Activated CD8-positive, alpha-beta memory T cell treated with anti-CD3 and anti-CD28 coated beads for 4 hours (primary cell): ENCODE measurements around the gene STRN3.

Experiments used
- DNase-seq, 2 donors: peaks; one replicate each; pipeline ENCODE4 v3.0.0-alpha.2; 2020; ENCODE audit warnings: low read depth in 2 of 2

STRN3 gene

DNA sequence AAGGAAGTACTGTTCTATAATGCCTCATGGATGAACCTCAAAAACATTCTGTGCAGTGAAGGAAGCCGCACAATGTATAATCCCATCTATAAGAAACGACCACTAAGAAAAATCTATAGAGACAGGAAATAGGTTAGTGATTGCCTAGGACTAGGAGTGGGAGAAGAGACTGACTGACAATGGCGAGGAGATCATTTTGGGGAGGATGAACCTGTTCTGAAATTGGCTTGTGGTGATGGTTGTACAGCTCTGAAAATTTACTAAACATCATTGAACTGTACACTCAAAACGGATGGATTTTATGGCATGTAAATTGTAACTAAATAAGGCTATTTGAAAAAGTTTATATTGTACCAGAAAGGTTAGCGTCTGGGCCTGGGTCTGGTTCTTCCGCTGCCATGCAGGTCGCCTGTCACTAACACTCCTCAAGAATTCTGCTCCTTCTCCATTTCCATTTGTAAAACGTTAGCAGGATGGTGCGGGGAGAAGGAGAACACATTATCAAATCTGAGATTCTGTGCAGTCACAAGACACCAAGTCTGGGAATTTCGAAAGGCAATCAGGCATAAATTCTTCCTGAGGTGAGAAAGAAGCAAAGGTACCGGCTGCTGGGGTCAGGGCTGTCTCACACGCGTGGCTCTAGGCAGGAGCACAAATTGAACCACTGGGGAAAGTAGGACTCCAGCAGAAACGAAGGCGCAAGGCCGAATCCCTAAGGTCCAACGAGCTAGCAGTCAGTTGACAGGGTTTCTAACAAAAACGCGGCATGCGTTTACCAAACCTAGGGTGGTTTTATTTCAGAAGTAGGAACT is 152.7 kb downstream of the STRN3 start:
- DNase-seq = no peak

DNA sequence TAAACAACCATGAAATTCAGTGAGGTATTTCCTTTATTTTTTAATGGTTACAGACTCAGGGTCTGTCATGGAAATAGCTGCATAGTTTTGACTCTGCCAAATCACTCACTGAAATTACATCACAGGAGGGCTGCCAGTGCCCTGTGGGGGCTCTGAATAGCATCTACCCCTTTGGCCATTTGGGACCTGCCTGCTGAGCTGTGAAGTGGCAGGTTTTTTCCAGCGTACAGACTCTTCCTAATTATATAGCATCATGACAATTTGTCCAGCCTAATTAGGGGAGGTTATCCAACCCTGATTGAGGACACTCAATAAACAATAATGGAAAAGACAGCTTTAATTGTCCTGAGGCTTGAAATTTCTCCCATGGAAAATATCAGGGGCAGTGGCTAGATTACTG is 153.6 kb downstream of the STRN3 start:
- DNase-seq = no peak

- no peak for DNase-seq
These were observed 156.5 kb downstream of the STRN3 start for GRCh38 chr14:30869551-30870155.

DNA sequence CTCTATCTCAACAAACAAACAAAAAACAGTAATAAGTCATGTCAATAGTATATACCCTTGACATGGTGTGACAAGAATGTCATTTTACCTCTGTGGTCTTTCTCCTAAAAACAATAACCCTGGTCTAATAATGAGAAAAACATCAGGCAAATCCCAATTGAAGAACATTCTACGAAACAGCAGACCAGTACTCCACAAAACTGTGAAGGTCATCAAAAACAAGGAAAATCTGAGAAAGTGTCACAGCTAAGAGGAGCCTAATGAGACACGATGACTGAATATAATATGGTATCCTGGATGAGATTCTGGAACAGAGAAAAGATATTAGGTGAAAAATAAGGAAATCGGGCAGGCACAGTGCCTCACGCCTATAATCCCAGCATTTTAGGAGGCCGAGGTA is 157.4 kb downstream of the STRN3 start:
- no peak for DNase-seq

- no peak for DNase-seq
These were observed 161.2 kb downstream of the STRN3 start for GRCh38 chr14:30864934-30865333.

DNA sequence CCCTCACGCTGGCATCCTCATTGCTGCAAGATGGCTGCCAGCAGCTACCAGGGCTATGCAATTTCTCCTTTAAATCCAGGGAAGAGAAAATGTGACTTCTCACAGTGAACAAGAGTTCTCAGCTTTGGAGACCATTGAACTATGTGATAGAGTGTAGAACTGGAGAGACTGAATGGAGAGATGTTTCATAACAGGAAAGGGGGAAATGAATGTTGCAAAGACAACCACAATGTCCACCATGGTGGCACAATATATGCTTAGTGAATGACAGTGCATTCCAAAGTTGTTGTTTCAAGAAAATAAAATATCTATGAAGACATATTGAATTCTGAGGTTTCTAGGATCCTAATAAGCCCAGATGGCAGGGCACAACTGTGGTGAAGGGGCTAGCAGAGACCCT is 165.0 kb downstream of the STRN3 start:
- no peak for DNase-seq

DNA sequence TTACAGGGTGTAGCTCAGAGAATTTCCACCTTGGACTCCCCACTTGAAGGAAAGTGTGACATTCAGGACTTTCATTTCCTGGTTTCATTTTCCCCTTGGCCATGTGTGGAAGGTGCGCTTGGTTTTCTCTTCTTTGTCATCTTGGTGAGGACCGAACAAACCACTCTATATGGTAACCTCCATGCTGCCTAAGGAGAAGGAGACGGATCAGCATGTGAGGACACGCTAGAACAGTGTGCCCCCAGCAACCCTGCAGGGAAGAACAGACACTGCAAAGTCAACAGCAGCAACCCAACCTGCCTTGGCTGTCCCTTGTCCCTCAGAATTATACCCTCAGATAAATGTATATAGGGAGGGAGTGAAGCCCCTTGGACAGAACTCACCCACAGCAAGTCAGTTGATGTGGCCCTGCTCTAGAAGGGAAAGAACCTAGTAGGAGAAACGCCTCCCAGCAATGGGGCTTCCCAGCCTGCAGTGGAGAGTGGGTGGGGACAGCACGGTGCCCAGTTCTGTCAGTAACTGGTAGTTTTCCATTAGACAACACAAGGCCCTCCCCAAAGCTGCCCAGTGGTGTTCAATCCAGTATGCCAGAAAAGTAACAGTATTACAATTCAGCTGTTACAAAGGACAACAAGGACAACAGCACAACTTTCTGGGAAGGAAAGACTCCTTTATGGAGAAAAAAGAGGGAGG is 170.7 kb downstream of the STRN3 start:
- no peak for DNase-seq

- DNase-seq = no peak
These were observed 171.7 kb downstream of the STRN3 start for GRCh38 chr14:30854492-30854891.

- DNase-seq = no peak
These were observed 172.2 kb downstream of the STRN3 start for GRCh38 chr14:30853946-30854345.

GRCh38 chr14:30849983-30850382 is 176.2 kb downstream of the STRN3 start:
- no peak for DNase-seq

DNA sequence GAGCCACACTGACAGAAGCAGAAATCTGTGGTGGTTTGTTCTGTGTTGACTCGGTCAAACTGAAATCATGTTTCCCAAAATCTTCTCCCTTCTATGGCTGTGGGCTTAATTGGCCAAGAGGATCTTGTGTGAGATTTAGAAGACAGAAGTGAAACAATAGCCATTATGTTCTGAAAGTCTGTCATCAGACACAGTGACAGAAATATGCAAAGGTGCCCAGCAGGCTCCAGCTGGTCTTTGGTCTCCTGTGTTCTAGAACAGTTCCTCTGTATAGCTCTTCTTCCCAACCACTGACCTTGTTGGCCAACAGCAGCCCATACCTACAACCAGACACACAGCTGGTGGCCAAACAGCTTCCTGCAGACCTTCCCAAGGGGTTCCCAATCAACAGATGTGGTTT is 176.8 kb downstream of the STRN3 start:
- DNase-seq = no peak

- no peak for DNase-seq
These were observed 177.5 kb downstream of the STRN3 start for GRCh38 chr14:30848449-30849240.
